Gastrocnemius medialis (tissue), 4 donors: Measurements from ENCODE around the gene TNFAIP3. TPM values are rescaled to one million over a fixed set of nuclear protein-coding genes. Genes with fewer than 3 reads are reported as not detected.
A peak's percentile ranks its signal among the peaks of the same experiment; 100 is the strongest.

Source experiments
- ATAC-seq, 2 donors: fragments of 150-250 bp; one replicate each; pipeline ENCODE4 v1.9.1; 2016
- DNase-seq, 2 donors: peaks; one replicate each; pipeline ENCODE4 v3.0.0-alpha.2; 2019
- H3K27ac ChIP-seq, 4 donors: fragments of 200-600 bp; sonication (generic); 1 replicate in 1 of 4; 2 replicates in 3 of 4; pipeline ENCODE4 v1.5.1; 2016 to 2018; ENCODE audit warnings: mild to moderate bottlenecking in 2 of 4, moderate library complexity in 1 of 4
- H3K27me3 ChIP-seq, 3 donors: fragments of 200-600 bp; sonication (generic) in 2 of 3; 1 replicate in 1 of 3; 2 replicates in 2 of 3; pipeline versions ENCODE4 v1.5.1 to v1.6.0; 2016 to 2019; ENCODE audit warnings: mild to moderate bottlenecking in 1 of 3, moderate library complexity in 1 of 3
- H3K36me3 ChIP-seq, 2 donors: fragments of 200-600 bp; sonication (generic) in 1 of 2; one replicate each; pipeline ENCODE4 v1.5.1; 2017 to 2018
- H3K4me1 ChIP-seq, 2 donors: fragments of 200-600 bp; sonication (generic) in 1 of 2; one replicate each; pipeline ENCODE4 v1.5.1; 2016 to 2017; ENCODE audit warnings: mild to moderate bottlenecking in 2 of 2
- H3K4me3 ChIP-seq, 4 donors: fragments of 200-600 bp; sonication (generic) in 3 of 4; 1 replicate in 1 of 4; 2 replicates in 3 of 4; pipeline ENCODE4 v1.5.1; 2016 to 2019; ENCODE audit warnings: mild to moderate bottlenecking in 2 of 4
- H3K9me3 ChIP-seq, 3 donors: fragments of 200-600 bp; sonication (generic) in 2 of 3; 1 replicate in 1 of 3; 2 replicates in 2 of 3; pipeline ENCODE4 v1.5.1; 2016 to 2019
- CTCF ChIP-seq, 5 experiments: fragments of 450-650 bp in 3 of 5; fragments of 200-600 bp in 2 of 5; sonication (generic) in 2 of 5; IDR thresholded peaks in 4 of 5; conservative IDR thresholded peaks in 1 of 5; 1 replicate in 4 of 5; 2 replicates in 1 of 5; pipeline ENCODE4 v1.5.1; 2016 to 2019; ENCODE audit warnings: antibody characterized with exemption in 5 of 5, mild to moderate bottlenecking in 3 of 5, moderate library complexity in 3 of 5
- POLR2A ChIP-seq, 2 donors: fragments of 450-650 bp; IDR thresholded peaks; one replicate each; pipeline ENCODE4 v1.6.1; 2017; ENCODE audit warnings: antibody characterized with exemption in 2 of 2, mild to moderate bottlenecking in 2 of 2, moderate library complexity in 2 of 2
- in situ Hi-C, 4 donors: fragments of 200-750 bp; cut with MboI; loops; one replicate each; pipeline versions ENCODE4 v1.15.0 to v1.8.0; 2017; ENCODE audit warnings: low sequenced_read_pairs in 4 of 4
- intact Hi-C: fragments of 100-400 bp; cut with DNase I; formaldehyde crosslinking; loops from one replicate; pipeline ENCODE4 v1.15.1; 2023; ENCODE audit warnings: low total_unique reads
- total RNA-seq, 4 donors: library from RNA; depleted of rRNA; stranded (reverse); fragments of >200 nt; gene quantifications; one replicate each; pipeline versions ENCODE4 v1.1.0 to v1.2.3, GENCODE V29; 2016

TNFAIP3 gene
- total RNA-seq, 4 donors from 2014 or later, result 2.6 to 7.1 (median 4.7) TPM

GRCh38 chr6:137864812-137865508, 2.1 kb upstream of the TNFAIP3 start:
- intact Hi-C loops, result loop anchor here (5.0 to 10.0 kb wide), 3 partner anchors 77 to 650 kb away; partner anchors contain the start of genes HEBP2 and IFNGR1
- Histone ChIP-seq H3K4me3 (no peak overlapping the region), H3K27ac (no peak overlapping the region), H3K36me3 (no peaks in the 10 kb centered on the region), H3K27me3 (no peaks in the 10 kb centered on the region), H3K4me1 (peaks cover 16 to 20% of the 10 kb centered on the region in 2 donors), H3K9me3 (no peaks in the 10 kb centered on the region)
- no peak for DNase-seq
- no peak for ATAC-seq
- in situ Hi-C loops, result loop anchor here in 3 of 4 donors (5.0 to 10.0 kb wide), 4 partner anchors 77 to 160 kb away; no protein-coding TSS in a partner anchor
- TF ChIP-seq POLR2A (IDR thresholded peaks at IDR 0.05) (no peak), CTCF (IDR thresholded peaks at IDR 0.05 in 4 of 5, conservative IDR thresholded peaks at IDR 0.05 in 1 of 5) (no peak)

GRCh38 chr6:137866200-137866913, 702 bp upstream of the TNFAIP3 start:
- TF ChIP-seq CTCF (IDR thresholded peaks at IDR 0.05 in 4 of 5, conservative IDR thresholded peaks at IDR 0.05 in 1 of 5) (no peak), POLR2A (IDR thresholded peaks at IDR 0.05) (no peak)
- Histone ChIP-seq H3K36me3 (peaks cover 0 to under 1% of the 10 kb centered on the region in 2 donors), H3K27me3 (no peaks in the 10 kb centered on the region), H3K9me3 (no peaks in the 10 kb centered on the region), H3K4me1 (peaks cover 20 to 29% of the 10 kb centered on the region in 2 donors), H3K27ac (peak overlapping the region; percentile 77 to 88 (median 83)), H3K4me3 (peak overlapping the region; percentile 56 to 96 (median 78))
- peak; percentile 9 to 42 for DNase-seq
- ATAC-seq, result peak; percentile 10 to 19
- intact Hi-C loops (loop anchor here (2.0 to 10.0 kb wide), 4 partner anchors 76 to 652 kb away; partner anchors contain the start of genes HEBP2 and IFNGR1), in situ Hi-C loops (loop anchor here in 3 of 4 donors (5.0 to 10.0 kb wide), 4 partner anchors 76 to 162 kb away; no protein-coding TSS in a partner anchor)

GRCh38 chr6:137867685-137868509, 838 bp downstream of the TNFAIP3 start:
- ATAC-seq (peak; percentile 22 to 41), DNase-seq (no peak)
- Histone ChIP-seq H3K27me3 (no peaks in the 10 kb centered on the region), H3K36me3 (peaks cover 0 to 6% of the 10 kb centered on the region in 2 donors), H3K9me3 (no peaks in the 10 kb centered on the region), H3K4me3 (peak overlapping the region; percentile 67 to 96 (median 86)), H3K27ac (peak overlapping the region; percentile 85 to 88 (median 86)), H3K4me1 (peaks cover 27 to 44% of the 10 kb centered on the region in 2 donors)
- no peak for TF ChIP-seq POLR2A (IDR thresholded peaks at IDR 0.05)
- in situ Hi-C loops (loop anchor here in 3 of 4 donors (5.0 to 10.0 kb wide), 4 partner anchors 74 to 163 kb away; no protein-coding TSS in a partner anchor), intact Hi-C loops (loop anchor here (1.0 to 10.0 kb wide), 5 partner anchors 74 to 653 kb away; partner anchors contain the start of genes HEBP2 and IFNGR1)

GRCh38 chr6:137868721-137869548, 1.9 kb downstream of the TNFAIP3 start:
- in situ Hi-C loops, result loop anchor here in 3 of 4 donors (5.0 to 10.0 kb wide), 4 partner anchors 73 to 164 kb away; no protein-coding TSS in a partner anchor

More at GRCh38 chr6:137868721-137869548, 1.9 kb downstream of the TNFAIP3 start:
- Histone ChIP-seq H3K27me3 (no peaks in the 10 kb centered on the region), H3K4me3 (peak overlapping the region in 3 of 4 donors; percentile 67 to 90 (median 82)), H3K9me3 (no peaks in the 10 kb centered on the region), H3K36me3 (peaks cover 0 to 6% of the 10 kb centered on the region in 2 donors), H3K4me1 (peaks cover 38 to 52% of the 10 kb centered on the region in 2 donors), H3K27ac (peak overlapping the region in 1 of 4 donors; percentile 85)
- no peak for ATAC-seq
- intact Hi-C loops, result loop anchor here (5.0 to 10.0 kb wide), 3 partner anchors 73 to 654 kb away; partner anchors contain the start of genes HEBP2 and IFNGR1
- TF ChIP-seq CTCF (IDR thresholded peaks at IDR 0.05 in 4 of 5, conservative IDR thresholded peaks at IDR 0.05 in 1 of 5) (no peak), POLR2A (IDR thresholded peaks at IDR 0.05) (no peak)
- no peak for DNase-seq
